Right renal cortex interstitium (tissue), 3 donors: Measurements from ENCODE around the gene NME2. TPM values are rescaled to one million over a fixed set of nuclear protein-coding genes. Genes with fewer than 3 reads are reported as not detected.
"Not testable (repeated sequence)": the region's sequence is repeated elsewhere in the genome, so short reads cannot be mapped to it uniquely, and the experiment has no call there.

ENCODE experiments used
- DNase-seq, 3 donors: peaks; one replicate each; pipeline ENCODE4 v3.0.0-alpha.2; 2013; ENCODE audit warnings: low read depth in 3 of 3, low spot score in 2 of 3
- polyA plus RNA-seq, 3 donors: library from polyadenylated mRNA; unstranded; fragments of 120-200 nt; gene quantifications; one replicate each; pipeline ENCODE4 v1.2.1, GENCODE V29; 2013; ENCODE audit not compliant: insufficient read length in 3 of 3

Gene NME2
- polyA plus RNA-seq, 3 donors, result 255 to 286 (median 262) TPM

GRCh38 chr17:51150932-51151331 is 15.3 kb upstream of the NME2 start:
- DNase-seq, result no peak

- DNase-seq, result no peak
Observed at GRCh38 chr17:51152766-51153209, 13.4 kb upstream of the NME2 start.

GRCh38 chr17:51153210-51154072 is 12.8 kb upstream of the NME2 start, which contains the start of gene NME1:
Gene NME1 (plus strand): TSS chr17:51153559. CDS start chr17:51155655, 2,096 bp downstream.
- peak; percentile 97 to 99 (median 98) for DNase-seq

- DNase-seq, result no peak
Observed at GRCh38 chr17:51154176-51154575, 12.0 kb upstream of the NME2 start.

- no peak for DNase-seq
Observed at GRCh38 chr17:51155416-51155815, 10.8 kb upstream of the NME2 start.

GRCh38 chr17:51159604-51160003 is 6.6 kb upstream of the NME2 start:
- no peak for DNase-seq

- no peak for DNase-seq
Observed at GRCh38 chr17:51161541-51161940, 4.7 kb upstream of the NME2 start.

GRCh38 chr17:51164911-51165679 is 1.1 kb upstream of the NME2 start:
- DNase-seq, result no peak

- DNase-seq, result no peak
Observed at GRCh38 chr17:51165680-51166197, 472 bp upstream of the NME2 start.

- DNase-seq, result no peak
Observed at GRCh38 chr17:51166987-51167931, 1.0 kb downstream of the NME2 start.

GRCh38 chr17:51169340-51169739 is 3.1 kb downstream of the NME2 start:
- no peak for DNase-seq

- no peak for DNase-seq
Observed at GRCh38 chr17:51170736-51171135, 4.5 kb downstream of the NME2 start.

GRCh38 chr17:51172030-51172429 is 5.8 kb downstream of the NME2 start:
- DNase-seq, result not testable (repeated sequence)

GRCh38 chr17:51180486-51180885 is 14.3 kb downstream of the NME2 start:
- DNase-seq, result no peak

- DNase-seq, result no peak
Observed at GRCh38 chr17:51184124-51184523, 17.9 kb downstream of the NME2 start.

- DNase-seq, result no peak
Observed at GRCh38 chr17:51185763-51186332, 19.6 kb downstream of the NME2 start.

- no peak for DNase-seq
Observed at GRCh38 chr17:51188271-51188833, 22.1 kb downstream of the NME2 start.

- no peak for DNase-seq
Observed at GRCh38 chr17:51189162-51189561, 23.0 kb downstream of the NME2 start.

GRCh38 chr17:51189628-51190027 is 23.4 kb downstream of the NME2 start:
- no peak for DNase-seq

GRCh38 chr17:51191895-51192294 is 25.7 kb downstream of the NME2 start:
- DNase-seq, result no peak
